Left colon (tissue), 2 donors: ENCODE results near the gene ING5. TPM values are rescaled to one million over a fixed set of nuclear protein-coding genes. Genes with fewer than 3 reads are reported as not detected.
"Not testable (repeated sequence)": the region's sequence is repeated elsewhere in the genome, so short reads cannot be mapped to it uniquely, and the experiment has no call there.

Experiments
- ATAC-seq: fragments of 200-7000 bp; cut with Tn5 transposase; one replicate; pipeline ENCODE4 v1.9.1; 2020; ENCODE audit warnings: mild to moderate bottlenecking, moderate library complexity
- DNase-seq, 2 donors: peaks; one replicate each; pipeline ENCODE4 v3.0.0-alpha.2; 2020
- intact Hi-C, 2 donors: fragments of 100-400 bp; cut with DNase I in 1 of 2; cut with micrococcal nuclease in 1 of 2; formaldehyde crosslinking; loops; one replicate each; pipeline versions ENCODE4 v1.11.2 to v1.14.0; 2022; cut with DNase I, micrococcal nuclease
- total RNA-seq, 2 donors: library from RNA; stranded (reverse); fragmentation: NEBNext Ultra II Directional; extraction: Animal tissue kit (Norgen Biotek cat#: 25700); gene quantifications; one replicate each; pipeline ENCODE4 v1.2.1, GENCODE V29; 2021
- donor health status: DM: no; HTN: no; CAD: no.
- donor health status: DM: yes; HTN: yes; CAD: no.

The ING5 gene
- total RNA-seq, 2 donors from 2014 or later: 26.7 to 27.6 TPM

- DNase-seq (peak in 1 of 2 donors; percentile 36), ATAC-seq (no peak)
- intact Hi-C loops: no loop called here
These were observed 31.8 kb downstream of the ING5 start for GRCh38 chr2:241733391-241734207.

GRCh38 chr2:241734208-241734466 lies 32.3 kb downstream of the ING5 start:
- no peak for ATAC-seq
- intact Hi-C loops: no loop called here
- no peak for DNase-seq

- peak; percentile 93 to 99 for DNase-seq
- intact Hi-C loops: no loop called here
- peak; percentile 84 for ATAC-seq
These were observed 32.8 kb downstream of the ING5 start, which contains the start of gene D2HGDH for GRCh38 chr2:241734467-241735208. Gene D2HGDH, plus strand, starts transcription at chr2:241734630. Its CDS starts 595 bp downstream, at chr2:241735225.

- intact Hi-C loops: no loop called here
- ATAC-seq (no peak), DNase-seq (no peak)
These were observed 34.3 kb downstream of the ING5 start for GRCh38 chr2:241736111-241736510.

- ATAC-seq (no peak), DNase-seq (no peak)
- intact Hi-C loops: no loop called here
These were observed 36.3 kb downstream of the ING5 start for GRCh38 chr2:241738040-241738686.

GRCh38 chr2:241739177-241739576 lies 37.3 kb downstream of the ING5 start:
- DNase-seq: no peak
- ATAC-seq: no peak
- intact Hi-C loops: no loop called here

- no peak for ATAC-seq
- intact Hi-C loops: no loop called here
- DNase-seq: no peak
These were observed 37.8 kb downstream of the ING5 start for GRCh38 chr2:241739651-241740050.

- ATAC-seq (no peak), DNase-seq (no peak)
- intact Hi-C loops: no loop called here
These were observed 39.2 kb downstream of the ING5 start for GRCh38 chr2:241741016-241741415.

GRCh38 chr2:241742320-241742939 lies 40.6 kb downstream of the ING5 start:
- intact Hi-C loops: no loop called here
- ATAC-seq: no peak
- DNase-seq: no peak

GRCh38 chr2:241743008-241743407 lies 41.2 kb downstream of the ING5 start:
- DNase-seq, ATAC-seq, intact Hi-C loops: not testable (repeated sequence)

- intact Hi-C loops: no loop called here
- ATAC-seq (no peak), DNase-seq (no peak)
These were observed 41.8 kb downstream of the ING5 start for GRCh38 chr2:241743620-241744019.

GRCh38 chr2:241744028-241744754 lies 42.4 kb downstream of the ING5 start:
- intact Hi-C loops: no loop called here
- ATAC-seq (no peak), DNase-seq (no peak)

- intact Hi-C loops: no loop called here
- ATAC-seq (no peak), DNase-seq (no peak)
These were observed 43.4 kb downstream of the ING5 start for GRCh38 chr2:241745276-241745675.

GRCh38 chr2:241746084-241746483 lies 44.2 kb downstream of the ING5 start:
- intact Hi-C loops: no loop called here
- ATAC-seq (no peak), DNase-seq (no peak)

- intact Hi-C loops: no loop called here
- ATAC-seq: no peak
- no peak for DNase-seq
These were observed 46.8 kb downstream of the ING5 start for GRCh38 chr2:241748468-241749256.

- intact Hi-C loops: no loop called here
- ATAC-seq: no peak
- no peak for DNase-seq
These were observed 48.4 kb downstream of the ING5 start for GRCh38 chr2:241750076-241750840.

GRCh38 chr2:241751152-241751551 lies 49.3 kb downstream of the ING5 start:
- intact Hi-C loops: no loop called here
- DNase-seq (no peak), ATAC-seq (no peak)
